Calu3 (cell line): ENCODE measurements around the gene RPTOR. TPM values are rescaled to one million over a fixed set of nuclear protein-coding genes. Genes with fewer than 3 reads are reported as not detected.

Experiments
- BruUV-seq: library from RNA; stranded (reverse); fragments of 400-500 nt; replicated peaks from 2 replicates; lab custom pipeline; 2021; lab: Mats Ljungman, UMichigan
- CTCF ChIA-PET: fragments of 300-600 bp; sonication (Branson Sonifier 250); formaldehyde crosslinking; loops from one replicate; lab custom pipeline; 2022; ENCODE audit warnings: antibody characterized with exemption; lab: Charles Lee
- DNase-seq: peaks from one replicate; pipeline ENCODE4 v3.0.0; 2022
- H3K27ac Mint-ChIP-seq: one replicate; pipeline ENCODE4 v1.8.0; 2022; ENCODE audit warnings: mixed read lengths; ENCODE audit not compliant: unreplicated experiment
- H3K27me3 Mint-ChIP-seq: one replicate; pipeline ENCODE4 v1.8.0; 2022; ENCODE audit warnings: mixed read lengths; ENCODE audit not compliant: unreplicated experiment
- H3K36me3 Mint-ChIP-seq: one replicate; pipeline ENCODE4 v1.8.0; 2022; ENCODE audit warnings: mild to moderate bottlenecking, moderate library complexity, mixed read lengths; ENCODE audit not compliant: insufficient read depth, unreplicated experiment
- H3K4me1 Mint-ChIP-seq: one replicate; pipeline ENCODE4 v1.8.0; 2022; ENCODE audit warnings: mild to moderate bottlenecking, low read depth, mixed read lengths; ENCODE audit not compliant: unreplicated experiment
- H3K4me3 Mint-ChIP-seq: one replicate; pipeline ENCODE4 v1.8.0; 2022; ENCODE audit warnings: mild to moderate bottlenecking, low read depth, moderate library complexity, mixed read lengths; ENCODE audit not compliant: unreplicated experiment
- H3K9me3 Mint-ChIP-seq: one replicate; pipeline ENCODE4 v1.8.0; 2022; ENCODE audit warnings: low read depth, mixed read lengths; ENCODE audit not compliant: unreplicated experiment
- CTCF ChIP-seq: fragments of 200-600 bp; IDR thresholded peaks from one replicate; pipeline ENCODE4 v1.8.0; 2022; ENCODE audit warnings: antibody characterized with exemption; ENCODE audit not compliant: unreplicated experiment
- intact Hi-C: fragments of 100-400 bp; cut with micrococcal nuclease; formaldehyde crosslinking; loops from one replicate; pipeline ENCODE4 v1.10.0; 2022; ENCODE audit not compliant: unreplicated experiment
- total RNA-seq: library from RNA; stranded (reverse); gene quantifications from 2 replicates; pipeline ENCODE4 v1.2.3, GENCODE V29; 2022

Gene RPTOR
- total RNA-seq, 1 experiment from 2014 or later: 41.8 TPM

DNA sequence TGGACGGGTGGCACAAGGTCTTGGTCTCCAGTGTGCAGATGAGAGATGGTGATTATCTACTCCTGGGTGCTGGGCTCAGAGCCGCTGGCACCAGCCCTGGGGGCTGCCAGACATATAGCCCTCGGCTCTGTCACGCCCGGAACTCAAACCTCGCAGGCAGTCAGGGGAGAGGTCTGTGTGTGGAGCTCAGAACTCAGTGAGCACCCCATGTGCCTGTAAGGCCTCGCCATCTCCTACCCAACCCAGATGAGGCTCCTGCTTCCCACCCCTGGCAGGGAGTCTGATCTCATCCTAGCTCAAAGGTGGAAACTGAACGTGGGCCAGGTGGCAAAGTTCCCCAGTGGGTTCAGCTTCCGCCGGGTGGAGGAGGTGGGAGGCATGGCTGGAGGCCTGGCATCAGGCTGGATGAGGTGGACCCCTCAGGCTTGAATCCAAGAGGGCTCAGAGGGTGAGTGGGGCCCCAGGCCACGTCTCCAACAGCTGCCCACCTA, 45.7 kb upstream of the RPTOR start:
- Mint-ChIP-seq H3K9me3 (no peaks in the 10 kb centered on the region), H3K27me3 (peaks cover 95% of the 10 kb centered on the region), H3K27ac (no peak overlapping the region), H3K36me3 (peaks cover under 1% of the 10 kb centered on the region), H3K4me3 (no peak overlapping the region), H3K4me1 (no peaks in the 10 kb centered on the region)
- no peak for TF ChIP-seq CTCF
- no TSS peak for BruUV-seq
- CTCF ChIA-PET: interaction anchor here (0.5 to 0.6 kb wide), 2 partner anchors 228 to 247 kb away, joined by 3 to 6 read pairs; no protein-coding TSS in a partner anchor
- intact Hi-C loops: no loop called here
- DNase-seq: no peak

GRCh38 chr17:80499560-80499959, 45.1 kb upstream of the RPTOR start:
- Mint-ChIP-seq H3K4me1 (no peaks in the 10 kb centered on the region), H3K27ac (no peak overlapping the region), H3K36me3 (peaks cover 4% of the 10 kb centered on the region), H3K9me3 (no peaks in the 10 kb centered on the region), H3K4me3 (no peak overlapping the region), H3K27me3 (peaks cover 95% of the 10 kb centered on the region)
- no peak for DNase-seq
- no peak for TF ChIP-seq CTCF
- intact Hi-C loops: no loop called here
- CTCF ChIA-PET: no interaction called here
- no TSS peak for BruUV-seq

DNA sequence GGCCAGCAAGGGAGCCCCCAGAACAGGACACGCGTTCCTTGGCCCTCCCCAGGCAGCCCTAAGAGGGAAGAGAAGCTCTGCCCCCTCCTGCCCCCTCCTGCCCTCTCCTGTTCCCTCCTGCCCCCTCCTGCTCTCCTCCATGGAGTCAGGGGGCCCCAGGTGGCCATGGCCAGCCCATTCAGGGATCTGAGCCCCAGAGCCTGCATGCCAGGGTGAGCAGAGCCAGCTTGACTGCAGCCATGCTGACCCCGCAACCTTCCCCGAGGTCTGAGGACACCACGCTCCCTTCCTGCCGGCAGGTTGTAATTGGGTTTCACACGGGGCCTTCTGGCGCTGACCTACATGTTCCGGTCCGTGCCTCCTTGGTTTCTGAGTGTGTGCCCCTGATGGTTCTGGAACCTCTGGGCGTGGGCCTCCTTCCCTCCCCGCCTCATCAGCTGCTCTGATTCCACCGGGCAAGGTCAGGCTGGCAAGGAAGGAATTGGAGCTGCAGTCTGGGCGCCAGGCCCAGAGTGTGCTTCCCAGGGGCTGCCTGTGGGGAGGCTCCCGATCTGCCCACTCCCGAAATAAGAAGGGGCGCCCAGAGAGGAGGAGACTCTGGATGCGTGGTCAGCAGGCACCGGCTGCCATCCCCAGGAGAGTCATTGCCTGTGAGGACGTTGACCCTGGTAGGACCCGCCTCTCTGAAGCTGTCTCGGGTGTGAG, 44.5 kb upstream of the RPTOR start:
- Mint-ChIP-seq H3K4me1 (no peaks in the 10 kb centered on the region), H3K4me3 (no peak overlapping the region), H3K36me3 (peaks cover 4% of the 10 kb centered on the region), H3K9me3 (no peaks in the 10 kb centered on the region), H3K27me3 (peaks cover 95% of the 10 kb centered on the region), H3K27ac (no peak overlapping the region)
- BruUV-seq: no TSS peak
- CTCF ChIA-PET: interaction anchor here (0.5 kb wide), 1 partner anchor 74 kb away, joined by 4 read pairs; no protein-coding TSS in a partner anchor
- no peak for DNase-seq
- intact Hi-C loops: no loop called here
- TF ChIP-seq CTCF: no peak

DNA sequence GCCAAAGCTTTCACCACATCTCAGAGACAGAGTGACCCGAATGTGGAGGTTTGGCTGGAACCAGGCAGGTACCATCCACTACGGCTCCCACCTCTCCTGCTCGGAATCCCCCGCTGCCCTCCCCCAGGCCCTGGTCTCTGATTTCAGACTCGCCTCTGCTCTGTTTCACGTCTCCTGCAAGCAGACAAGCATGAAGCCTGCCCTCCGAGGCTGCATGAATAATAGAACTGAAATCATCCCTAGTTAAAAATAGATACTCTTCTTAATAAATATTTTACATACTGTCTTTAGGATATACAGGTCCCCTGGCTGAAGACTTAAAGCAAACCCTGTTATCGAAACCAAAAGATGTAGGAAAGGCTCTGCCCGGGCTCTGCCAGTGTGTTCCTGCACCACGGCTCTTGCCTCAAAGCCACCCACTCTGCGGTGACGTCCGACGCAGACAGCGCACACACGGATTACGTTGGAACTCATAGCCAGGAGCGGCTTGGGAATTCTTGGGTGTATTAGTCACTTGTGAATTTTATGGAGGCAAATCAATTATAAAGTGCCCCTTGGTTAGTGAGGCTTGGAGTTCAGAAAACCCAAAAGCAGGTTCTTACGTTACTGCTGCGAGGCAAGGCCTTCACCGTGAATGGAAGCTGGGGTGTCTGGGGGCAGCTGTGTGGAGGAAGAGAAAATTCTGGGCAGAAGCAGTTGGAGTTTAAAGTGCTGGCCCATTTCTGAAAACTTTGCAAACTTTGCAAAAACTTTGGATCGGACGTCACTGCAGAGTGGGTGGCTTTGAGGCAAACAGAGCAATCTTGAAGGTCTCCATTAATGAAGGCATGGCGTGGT, 42.7 kb upstream of the RPTOR start:
- Mint-ChIP-seq H3K36me3 (peaks cover 4% of the 10 kb centered on the region), H3K27ac (no peak overlapping the region), H3K9me3 (no peaks in the 10 kb centered on the region), H3K4me3 (no peak overlapping the region), H3K27me3 (peaks cover 97% of the 10 kb centered on the region), H3K4me1 (no peaks in the 10 kb centered on the region)
- no peak for TF ChIP-seq CTCF
- no peak for DNase-seq
- intact Hi-C loops: no loop called here
- CTCF ChIA-PET: no interaction called here
- no TSS peak for BruUV-seq
